ENCODE data around the gene SCN1A.
"Not testable (repeated sequence)": the region's sequence is repeated elsewhere in the genome, so short reads cannot be mapped to it uniquely, and the experiment has no call there.

SCN1A gene

GRCh38 chr2:166017208-166017607, 110.6 kb downstream of the SCN1A start:
- DNase-seq (ENCODE audit: low read depth): no peak
- H3K4me3 ChIP-seq (ENCODE audit: low read depth, low read length): no peak overlapping the region
- no peak for TF ChIP-seq CTCF (conservative IDR thresholded peaks at IDR 0.05; ENCODE audit: low read depth, low read length)

GRCh38 chr2:166013878-166014277, 113.9 kb downstream of the SCN1A start:
- peak; percentile 22 for TF ChIP-seq CTCF (conservative IDR thresholded peaks at IDR 0.05; ENCODE audit: low read depth, low read length)
- no peak for DNase-seq (ENCODE audit: low read depth)
- H3K4me3 ChIP-seq (ENCODE audit: low read depth, low read length): no peak overlapping the region

GRCh38 chr2:166011660-166012059, 116.2 kb downstream of the SCN1A start:
- H3K4me3 ChIP-seq (ENCODE audit: low read depth, low read length): no peak overlapping the region
- DNase-seq (ENCODE audit: low read depth): no peak
- no peak for TF ChIP-seq CTCF (conservative IDR thresholded peaks at IDR 0.05; ENCODE audit: low read depth, low read length)

DNA sequence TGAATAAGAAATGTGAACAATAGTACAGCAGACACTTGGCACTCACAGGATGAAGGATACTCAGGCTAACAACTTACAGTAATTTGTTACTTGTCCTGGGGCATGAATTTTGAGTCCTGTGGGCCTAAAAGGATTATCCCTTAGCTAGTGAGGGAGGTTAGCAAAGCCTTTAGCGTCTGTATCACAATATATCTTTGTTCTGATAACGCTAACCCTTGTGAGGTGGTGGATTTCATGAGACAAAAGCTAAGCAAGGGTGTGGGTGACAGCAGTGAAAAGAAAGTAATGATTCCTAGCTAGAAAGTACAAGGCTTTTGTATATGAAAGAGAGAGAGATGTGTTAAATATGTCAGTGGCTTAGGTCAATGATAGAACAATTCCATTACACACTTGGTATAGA, 127.4 kb downstream of the SCN1A start:
- TF ChIP-seq CTCF (conservative IDR thresholded peaks at IDR 0.05; ENCODE audit: low read depth, low read length): no peak
- no peak for DNase-seq (ENCODE audit: low read depth)
- H3K4me3 ChIP-seq (ENCODE audit: low read depth, low read length): no peak overlapping the region

GRCh38 chr2:165990846-165991245, 137.0 kb downstream of the SCN1A start:
- H3K4me3 ChIP-seq (ENCODE audit: low read depth, low read length): no peak overlapping the region
- no peak for DNase-seq (ENCODE audit: low read depth)
- TF ChIP-seq CTCF (conservative IDR thresholded peaks at IDR 0.05; ENCODE audit: low read depth, low read length): no peak

- no peak for DNase-seq (ENCODE audit: low read depth)
- TF ChIP-seq CTCF (conservative IDR thresholded peaks at IDR 0.05; ENCODE audit: low read depth, low read length): no peak
- H3K4me3 ChIP-seq (ENCODE audit: low read depth, low read length): no peak overlapping the region
Measured at GRCh38 chr2:165989851-165990250, 138.0 kb downstream of the SCN1A start.

DNA sequence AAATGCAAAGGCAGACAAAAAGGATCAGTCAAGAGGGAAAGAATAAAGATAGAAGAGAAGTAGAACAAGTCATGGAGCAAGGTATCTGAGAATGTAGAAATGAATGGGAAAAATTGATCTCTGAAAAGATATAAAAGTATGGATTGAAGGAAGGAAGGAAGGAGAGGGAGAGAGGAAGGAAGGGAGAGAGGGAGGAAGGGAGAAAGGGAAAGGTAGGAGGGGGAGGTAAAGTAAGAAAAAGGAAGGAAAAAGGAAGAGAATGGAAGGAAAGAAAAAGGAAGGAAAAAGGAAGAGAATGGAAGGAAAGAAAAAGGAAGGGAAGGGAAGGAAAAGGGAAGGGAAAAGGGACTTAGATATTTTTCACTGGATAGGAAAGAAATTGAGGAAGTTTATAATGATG, 142.7 kb downstream of the SCN1A start:
- DNase-seq (ENCODE audit: low read depth): no peak
- no peak overlapping the region for H3K4me3 ChIP-seq (ENCODE audit: low read depth, low read length)
- TF ChIP-seq CTCF (conservative IDR thresholded peaks at IDR 0.05; ENCODE audit: low read depth, low read length): no peak

DNA sequence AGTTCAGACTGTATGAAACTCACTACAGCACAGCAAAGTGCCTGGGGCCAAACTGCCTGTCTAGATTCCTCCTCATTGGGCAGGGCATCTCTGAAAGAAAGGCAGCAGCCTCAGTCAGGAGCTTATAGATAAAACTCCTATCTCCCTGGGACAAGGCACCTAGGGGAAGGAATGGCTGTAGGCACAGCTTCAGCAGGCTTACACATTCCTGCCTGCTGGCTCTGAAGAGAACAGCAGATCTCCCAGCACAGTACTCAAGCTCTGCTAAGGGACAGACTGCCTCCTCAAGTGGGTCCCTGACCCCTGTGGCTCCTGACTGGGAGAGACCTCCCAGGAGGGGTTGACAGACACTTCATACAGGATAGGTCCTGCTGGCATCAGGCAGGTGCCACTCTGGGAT, 155.7 kb downstream of the SCN1A start:
- H3K4me3 ChIP-seq (ENCODE audit: low read depth, low read length); DNase-seq (ENCODE audit: low read depth): not testable (repeated sequence)

Measured in choroid plexus epithelial cell (primary cell).